NCI-H146 (cell line): ENCODE measurements around the gene B3GAT1.

Experiments used
- DNase-seq: peaks from one replicate; lab custom pipeline; 2025; lab: John Stamatoyannopoulos, UW

The B3GAT1 gene

GRCh38 chr11:134409552-134410429, 2.3 kb downstream of the B3GAT1 start:
- DNase-seq = no peak

GRCh38 chr11:134407923-134408322, 4.1 kb downstream of the B3GAT1 start:
- no peak for DNase-seq

GRCh38 chr11:134407321-134407828, 4.7 kb downstream of the B3GAT1 start:
- no peak for DNase-seq

- DNase-seq = no peak
Observed at GRCh38 chr11:134406264-134407185, 5.5 kb downstream of the B3GAT1 start.

GRCh38 chr11:134405841-134406240, 6.2 kb downstream of the B3GAT1 start:
- no peak for DNase-seq

- no peak for DNase-seq
Observed at GRCh38 chr11:134405436-134405835, 6.6 kb downstream of the B3GAT1 start.

GRCh38 chr11:134404575-134405341, 7.3 kb downstream of the B3GAT1 start:
- no peak for DNase-seq

GRCh38 chr11:134402910-134403309, 9.1 kb downstream of the B3GAT1 start:
- no peak for DNase-seq

- no peak for DNase-seq
Observed at GRCh38 chr11:134401825-134402809, 9.9 kb downstream of the B3GAT1 start.

- no peak for DNase-seq
Observed at GRCh38 chr11:134399996-134400395, 12.0 kb downstream of the B3GAT1 start.

- no peak for DNase-seq
Observed at GRCh38 chr11:134399293-134399654, 12.8 kb downstream of the B3GAT1 start.

GRCh38 chr11:134398644-134399292, 13.3 kb downstream of the B3GAT1 start:
- DNase-seq = no peak

GRCh38 chr11:134398079-134398444, 14.0 kb downstream of the B3GAT1 start:
- no peak for DNase-seq

GRCh38 chr11:134397304-134398078, 14.6 kb downstream of the B3GAT1 start:
- DNase-seq = no peak

GRCh38 chr11:134395002-134395401, 17.0 kb downstream of the B3GAT1 start:
- DNase-seq = no peak

GRCh38 chr11:134394311-134394710, 17.7 kb downstream of the B3GAT1 start:
- no peak for DNase-seq

- peak; percentile 38 for DNase-seq
Observed at GRCh38 chr11:134393638-134394037, 18.4 kb downstream of the B3GAT1 start.

- no peak for DNase-seq
Observed at GRCh38 chr11:134392953-134393615, 19.0 kb downstream of the B3GAT1 start.

- no peak for DNase-seq
Observed at GRCh38 chr11:134391656-134392055, 20.4 kb downstream of the B3GAT1 start.
